Neural cell (in vitro differentiated cells): ENCODE measurements around the gene CLC. TPM values are rescaled to one million over a fixed set of nuclear protein-coding genes. Genes with fewer than 3 reads are reported as not detected.

Experiments
- H2AFZ ChIP-seq: fragments of 200-600, 300-800 bp; sonication (generic), shearing (Covaris generic); 2 replicates; pipeline ENCODE4 v1.6.0; 2014; ENCODE audit warnings: low read depth, mild to moderate bottlenecking, antibody characterized with exemption, low read length, moderate library complexity
- H3F3A ChIP-seq: fragments of 200-600 bp; shearing (Covaris generic); 2 replicates; pipeline ENCODE4 v1.6.1; 2016; ENCODE audit warnings: mild to moderate bottlenecking, moderate library complexity, mixed read lengths, antibody characterized with exemption, low read length; ENCODE audit not compliant: insufficient read depth, poor library complexity, severe bottlenecking
- H3K27ac ChIP-seq: fragments of 200-600, 300-800 bp; sonication (generic), shearing (Covaris generic); 2 replicates; pipeline ENCODE4 v1.5.1; 2014; ENCODE audit warnings: mild to moderate bottlenecking, low read length, moderate library complexity
- H3K27me3 ChIP-seq: fragments of 300-800, 200-600 bp; sonication (generic), shearing (Covaris generic); 2 replicates; pipeline ENCODE4 v1.6.0; 2014; ENCODE audit warnings: mild to moderate bottlenecking, low read depth, low read length, moderate library complexity; ENCODE audit not compliant: insufficient read depth
- H3K36me3 ChIP-seq: fragments of 300-800, 200-600 bp; sonication (generic), shearing (Covaris generic); 2 replicates; pipeline ENCODE4 v1.5.1; 2014; ENCODE audit warnings: mild to moderate bottlenecking, antibody characterized with exemption, low read length, moderate library complexity; ENCODE audit not compliant: insufficient read depth
- H3K4me2 ChIP-seq: fragments of 300-800, 200-600 bp; sonication (generic), shearing (Covaris generic); 2 replicates; pipeline ENCODE4 v1.6.0; 2014; ENCODE audit warnings: mild to moderate bottlenecking, low read length
- H3K4me3 ChIP-seq: fragments of 300-800, 200-600 bp; sonication (generic), shearing (Covaris generic); 2 replicates; pipeline ENCODE4 v1.5.1; 2014; ENCODE audit warnings: mild to moderate bottlenecking, low read length, moderate library complexity
- H3K79me2 ChIP-seq: fragments of 200-600 bp; shearing (Covaris generic); replicated peaks from 2 replicates; pipeline ENCODE4 v1.6.0; 2014; ENCODE audit warnings: mild to moderate bottlenecking, low read length, moderate library complexity; ENCODE audit not compliant: insufficient read depth
- H3K9ac ChIP-seq: fragments of 300-800, 200-600 bp; sonication (generic), shearing (Covaris generic); 2 replicates; pipeline ENCODE4 v1.6.1; 2016; ENCODE audit warnings: mild to moderate bottlenecking, low read length, mixed read lengths
- H3K9me2 ChIP-seq: fragments of 200-600 bp; shearing (Covaris generic); 2 replicates; pipeline ENCODE4 v1.6.1; 2016; ENCODE audit warnings: mild to moderate bottlenecking, low read length, mixed read lengths; ENCODE audit not compliant: insufficient read depth
- H3K9me3 ChIP-seq: fragments of 200-600, 300-800 bp; sonication (generic), shearing (Covaris generic); 2 replicates; pipeline ENCODE4 v1.6.1; 2016; ENCODE audit warnings: mild to moderate bottlenecking, mixed run types, low read length, moderate library complexity, mixed read lengths
- H4K20me1 ChIP-seq: fragments of 200-600 bp; shearing (Covaris generic); 2 replicates; pipeline ENCODE4 v1.6.1; 2016; ENCODE audit warnings: mild to moderate bottlenecking, mixed run types; ENCODE audit not compliant: insufficient read depth
- EP300 ChIP-seq: fragments of 450-650 bp; conservative IDR thresholded peaks from 2 replicates; pipeline ENCODE4 v1.6.1; 2014; ENCODE audit warnings: antibody characterized with exemption, mild to moderate bottlenecking, moderate library complexity; ENCODE audit not compliant: poor library complexity, severe bottlenecking
- EZH2 ChIP-seq: fragments of 200-600, 300-800 bp; shearing (Covaris generic), sonication (generic); IDR thresholded peaks from 2 replicates; pipeline ENCODE4 v1.6.1; 2014; ENCODE audit warnings: antibody characterized with exemption, low read length, borderline replicate concordance, mild to moderate bottlenecking; ENCODE audit not compliant: insufficient read depth, poor library complexity, severe bottlenecking
- MXI1 ChIP-seq: fragments of 450-650 bp; conservative IDR thresholded peaks from 2 replicates; pipeline ENCODE4 v1.6.1; 2014; ENCODE audit warnings: antibody characterized with exemption, mild to moderate bottlenecking; ENCODE audit not compliant: poor library complexity, severe bottlenecking
- POLR2AphosphoS5 ChIP-seq: IDR thresholded peaks from 2 replicates; pipeline ENCODE4 v1.6.1; 2012
- RAD21 ChIP-seq: fragments of 450-650 bp; conservative IDR thresholded peaks from 2 replicates; pipeline ENCODE4 v1.6.1; 2014; ENCODE audit warnings: antibody characterized with exemption, mild to moderate bottlenecking, moderate library complexity
- REST ChIP-seq: IDR thresholded peaks from 2 replicates; pipeline ENCODE4 v1.6.1; 2012; ENCODE audit warnings: borderline replicate concordance
- SMC3 ChIP-seq: fragments of 450-650 bp; conservative IDR thresholded peaks from 2 replicates; pipeline ENCODE4 v1.6.1; 2014; ENCODE audit warnings: antibody characterized with exemption, mild to moderate bottlenecking, moderate library complexity; ENCODE audit not compliant: poor library complexity
- TAF1 ChIP-seq: IDR thresholded peaks from 2 replicates; pipeline ENCODE4 v1.6.1; 2012; ENCODE audit warnings: low read depth
- polyA plus RNA-seq: library from polyadenylated mRNA; depleted of rRNA; stranded (reverse); fragments of >200 nt; gene quantifications from 2 replicates; pipeline ENCODE4 v1.2.3, GENCODE V29; 2014
- TF ChIP-seq, protein P1 (sequence below): fragments of 450-650 bp; IDR thresholded peaks from 2 replicates; pipeline ENCODE4 v1.5.1; 2014; ENCODE audit warnings: antibody characterized with exemption, mild to moderate bottlenecking, moderate library complexity; ENCODE audit not compliant: poor library complexity, severe bottlenecking

CLC gene
- polyA plus RNA-seq, 1 donor from 2014 or later: 1.1 TPM

DNA sequence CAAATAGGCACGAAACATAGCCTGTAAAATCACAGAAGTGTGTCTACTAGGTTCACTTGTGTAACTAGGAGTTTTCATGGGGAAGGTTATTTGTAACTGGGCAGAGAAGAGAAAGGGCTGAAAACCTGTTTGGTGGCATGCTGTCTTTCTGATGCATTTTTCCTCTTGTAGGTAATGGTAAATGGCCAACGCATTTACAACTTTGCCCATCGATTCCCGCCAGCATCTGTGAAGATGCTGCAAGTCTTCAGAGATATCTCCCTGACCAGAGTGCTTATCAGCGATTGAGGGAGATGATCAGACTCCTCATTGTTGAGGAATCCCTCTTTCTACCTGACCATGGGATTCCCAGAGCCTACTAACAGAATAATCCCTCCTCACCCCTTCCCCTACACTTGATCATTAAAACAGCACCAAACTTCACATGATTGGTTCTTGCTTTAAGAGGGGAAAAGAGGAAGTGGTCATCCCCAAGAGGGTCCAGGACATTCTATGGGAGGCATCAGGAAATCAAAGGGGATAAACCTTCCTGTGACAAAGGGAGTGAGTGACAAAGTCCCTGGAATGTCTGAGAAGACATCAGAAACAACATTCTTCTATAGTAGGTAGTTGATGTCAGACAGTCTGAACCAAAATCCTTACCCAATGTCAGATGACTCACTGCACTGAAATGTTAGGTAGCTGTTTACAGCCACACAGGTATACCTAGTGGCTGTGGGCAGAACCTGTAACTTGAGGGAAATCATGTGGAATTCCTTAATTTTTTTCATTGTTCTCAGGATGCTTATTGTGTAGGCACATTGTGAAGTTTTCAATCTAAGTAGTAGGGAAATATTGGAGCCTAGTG is 28.6 kb downstream of the CLC start:
- no peaks in the 10 kb centered on the region for H4K20me1 ChIP-seq
- no peaks in the 10 kb centered on the region for H3K36me3 ChIP-seq
- no peaks in the 10 kb centered on the region for H3K27me3 ChIP-seq
- no peaks in the 10 kb centered on the region for H3F3A ChIP-seq
- no peak overlapping the region for H2AFZ ChIP-seq
- H3K79me2 ChIP-seq: no peaks in the 10 kb centered on the region
- H3K9ac ChIP-seq: no peak overlapping the region
- H3K9me2 ChIP-seq: no peaks in the 10 kb centered on the region
- H3K4me2 ChIP-seq: no peak overlapping the region
- no peak for TF ChIP-seq RAD21
- TF ChIP-seq TAF1: no peak
- TF ChIP-seq POLR2AphosphoS5: no peak
- no peak for TF ChIP-seq SMC3
- TF ChIP-seq, protein P1, sequence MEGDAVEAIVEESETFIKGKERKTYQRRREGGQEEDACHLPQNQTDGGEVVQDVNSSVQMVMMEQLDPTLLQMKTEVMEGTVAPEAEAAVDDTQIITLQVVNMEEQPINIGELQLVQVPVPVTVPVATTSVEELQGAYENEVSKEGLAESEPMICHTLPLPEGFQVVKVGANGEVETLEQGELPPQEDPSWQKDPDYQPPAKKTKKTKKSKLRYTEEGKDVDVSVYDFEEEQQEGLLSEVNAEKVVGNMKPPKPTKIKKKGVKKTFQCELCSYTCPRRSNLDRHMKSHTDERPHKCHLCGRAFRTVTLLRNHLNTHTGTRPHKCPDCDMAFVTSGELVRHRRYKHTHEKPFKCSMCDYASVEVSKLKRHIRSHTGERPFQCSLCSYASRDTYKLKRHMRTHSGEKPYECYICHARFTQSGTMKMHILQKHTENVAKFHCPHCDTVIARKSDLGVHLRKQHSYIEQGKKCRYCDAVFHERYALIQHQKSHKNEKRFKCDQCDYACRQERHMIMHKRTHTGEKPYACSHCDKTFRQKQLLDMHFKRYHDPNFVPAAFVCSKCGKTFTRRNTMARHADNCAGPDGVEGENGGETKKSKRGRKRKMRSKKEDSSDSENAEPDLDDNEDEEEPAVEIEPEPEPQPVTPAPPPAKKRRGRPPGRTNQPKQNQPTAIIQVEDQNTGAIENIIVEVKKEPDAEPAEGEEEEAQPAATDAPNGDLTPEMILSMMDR: no peak
- TF ChIP-seq EZH2: no peak
- no peak for TF ChIP-seq MXI1
- no peak for TF ChIP-seq EP300
- TF ChIP-seq REST: no peak
- H3K27ac ChIP-seq: no peak overlapping the region
- no peak overlapping the region for H3K4me3 ChIP-seq
- no peaks in the 10 kb centered on the region for H3K9me3 ChIP-seq

DNA sequence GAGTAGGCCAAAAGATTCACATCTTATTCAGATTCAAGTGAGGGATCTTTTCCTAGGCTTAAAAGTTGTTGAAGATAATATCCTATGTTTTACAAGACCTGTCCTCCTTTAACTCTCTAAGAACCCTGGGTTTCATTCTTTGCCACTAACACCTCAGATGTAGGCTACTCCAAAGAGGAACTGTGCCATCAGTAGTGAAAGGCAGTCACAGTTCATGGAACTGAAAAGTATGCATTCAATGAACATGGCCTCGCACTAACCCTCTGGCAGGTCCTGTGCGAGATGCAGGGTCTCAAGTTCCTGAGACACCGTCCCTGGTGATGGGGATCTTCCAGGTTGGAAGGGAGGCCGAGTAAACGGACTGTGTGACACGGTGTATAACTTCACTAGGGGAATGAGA is 29.2 kb downstream of the CLC start:
- Histone ChIP-seq H3K36me3 (no peaks in the 10 kb centered on the region), H3K27ac (no peak overlapping the region), H3K27me3 (no peaks in the 10 kb centered on the region), H3K4me3 (no peak overlapping the region), H3K9me3 (no peaks in the 10 kb centered on the region), H3K9me2 (no peaks in the 10 kb centered on the region), H4K20me1 (no peaks in the 10 kb centered on the region), H2AFZ (no peak overlapping the region), H3K9ac (no peak overlapping the region), H3F3A (no peaks in the 10 kb centered on the region), H3K4me2 (no peak overlapping the region), H3K79me2 (no peaks in the 10 kb centered on the region)
- TF ChIP-seq EP300: no peak
- TF ChIP-seq EZH2: no peak
- TF ChIP-seq POLR2AphosphoS5: no peak
- no peak for TF ChIP-seq TAF1
- no peak for TF ChIP-seq RAD21
- TF ChIP-seq SMC3: no peak
- TF ChIP-seq, protein P1: no peak
- TF ChIP-seq MXI1: no peak
- TF ChIP-seq REST: no peak
